HEK293T (cell line): ENCODE data around the gene CDC37L1.
"Not testable (repeated sequence)": the region's sequence is repeated elsewhere in the genome, so short reads cannot be mapped to it uniquely, and the experiment has no call there.

Source experiments
- CTCF ChIA-PET: fragments of 350-600 bp; formaldehyde crosslinking; extraction: SDS; loops from one replicate; lab custom pipeline; 2021; ENCODE audit warnings: antibody characterized with exemption, inconsistent platforms; lab: Yijun Ruan, JAX
- POLR2A ChIA-PET: fragments of 350-600 bp; formaldehyde crosslinking; extraction: SDS; loops from one replicate; lab custom pipeline; 2020; ENCODE audit warnings: antibody characterized with exemption, inconsistent platforms; lab: Yijun Ruan, JAX
- DNase-seq: peaks from one replicate; pipeline ENCODE4 v3.0.0; 2012; ENCODE audit warnings: mixed read lengths; ENCODE audit errors: extremely low spot score
- ARNT ChIP-seq: fragments of 450-650 bp; IDR thresholded peaks from 2 replicates; pipeline ENCODE4 v1.6.1; 2017; ENCODE audit warnings: mild to moderate bottlenecking
- BHLHE40 ChIP-seq: fragments of 450-650 bp; IDR thresholded peaks from 2 replicates; pipeline ENCODE4 v1.6.1; 2016; ENCODE audit warnings: mild to moderate bottlenecking, moderate library complexity, borderline replicate concordance
- CTBP1 ChIP-seq: fragments of 450-650 bp; IDR thresholded peaks from 2 replicates; pipeline ENCODE4 v1.6.1; 2016; ENCODE audit warnings: borderline replicate concordance
- ELF4 ChIP-seq: fragments of 450-650 bp; IDR thresholded peaks from 2 replicates; pipeline ENCODE4 v1.6.1; 2017; ENCODE audit warnings: antibody characterized with exemption
- FOXA1 ChIP-seq: fragments of 450-650 bp; IDR thresholded peaks from 2 replicates; pipeline ENCODE4 v1.6.1; 2016; ENCODE audit warnings: mild to moderate bottlenecking
- FOXK2 ChIP-seq: fragments of 450-650 bp; IDR thresholded peaks from 2 replicates; pipeline ENCODE4 v1.6.1; 2016; ENCODE audit warnings: mild to moderate bottlenecking
- FOXM1 ChIP-seq: fragments of 450-650 bp; IDR thresholded peaks from 2 replicates; pipeline ENCODE4 v1.6.1; 2017; ENCODE audit warnings: mild to moderate bottlenecking, borderline replicate concordance
- HDGF ChIP-seq: fragments of 450-650 bp; IDR thresholded peaks from 2 replicates; pipeline ENCODE4 v1.6.1; 2017; ENCODE audit warnings: antibody characterized with exemption, borderline replicate concordance
- L3MBTL2 ChIP-seq: fragments of 450-650 bp; conservative IDR thresholded peaks from 2 replicates; pipeline ENCODE4 v1.6.1; 2016; ENCODE audit warnings: mild to moderate bottlenecking
- LEF1 ChIP-seq: fragments of 450-650 bp; IDR thresholded peaks from 2 replicates; pipeline ENCODE4 v1.6.1; 2017; ENCODE audit warnings: mild to moderate bottlenecking, borderline replicate concordance
- NFRKB ChIP-seq: fragments of 450-650 bp; IDR thresholded peaks from 2 replicates; pipeline ENCODE4 v1.6.1; 2016; ENCODE audit warnings: mild to moderate bottlenecking, moderate library complexity
- SP1 ChIP-seq: fragments of 450-650 bp; IDR thresholded peaks from 2 replicates; pipeline ENCODE4 v1.6.1; 2017
- SUZ12 ChIP-seq: fragments of 450-650 bp; IDR thresholded peaks from 2 replicates; pipeline ENCODE4 v1.6.1; 2016; ENCODE audit warnings: mild to moderate bottlenecking
- TARDBP ChIP-seq: fragments of 450-650 bp; IDR thresholded peaks from 2 replicates; pipeline ENCODE4 v1.6.1; 2016
- ZNF384 ChIP-seq: fragments of 450-650 bp; IDR thresholded peaks from 2 replicates; pipeline ENCODE4 v1.6.1; 2016
- TF ChIP-seq, protein P1 (sequence below): fragments of 450-650 bp; IDR thresholded peaks from 2 replicates; pipeline ENCODE4 v1.6.1; 2016

The CDC37L1 gene

DNA sequence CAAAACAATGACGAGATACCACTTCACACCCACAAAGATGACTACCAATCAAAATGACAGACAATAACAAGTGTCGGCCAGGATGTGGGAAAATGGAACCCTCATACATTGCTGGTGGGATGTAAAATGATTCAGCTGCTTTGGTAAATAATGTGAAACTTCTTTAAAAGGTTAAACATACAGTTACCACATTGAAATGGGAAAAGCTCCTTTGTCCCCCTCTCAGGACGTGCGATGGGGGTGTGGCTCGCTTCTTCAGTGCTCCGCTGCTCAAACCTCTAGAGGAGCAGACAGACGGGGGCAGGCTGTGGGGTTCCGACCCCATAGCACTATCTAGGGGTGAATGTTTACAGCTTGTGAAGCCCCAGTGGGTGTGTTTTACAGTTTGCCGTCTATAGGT lies 25.3 kb upstream of the CDC37L1 start:
- CTCF ChIA-PET = no interaction called here
- TF ChIP-seq ELF4 (no peak), ZNF384 (no peak), LEF1 (no peak), HDGF (no peak), FOXM1 (no peak), CTBP1 (no peak), FOXK2 (no peak), SUZ12 (no peak), FOXA1 (no peak), L3MBTL2 (no peak), TARDBP (no peak), NFRKB (no peak), ARNT (no peak)
- DNase-seq = no peak
- POLR2A ChIA-PET = no interaction called here

DNA sequence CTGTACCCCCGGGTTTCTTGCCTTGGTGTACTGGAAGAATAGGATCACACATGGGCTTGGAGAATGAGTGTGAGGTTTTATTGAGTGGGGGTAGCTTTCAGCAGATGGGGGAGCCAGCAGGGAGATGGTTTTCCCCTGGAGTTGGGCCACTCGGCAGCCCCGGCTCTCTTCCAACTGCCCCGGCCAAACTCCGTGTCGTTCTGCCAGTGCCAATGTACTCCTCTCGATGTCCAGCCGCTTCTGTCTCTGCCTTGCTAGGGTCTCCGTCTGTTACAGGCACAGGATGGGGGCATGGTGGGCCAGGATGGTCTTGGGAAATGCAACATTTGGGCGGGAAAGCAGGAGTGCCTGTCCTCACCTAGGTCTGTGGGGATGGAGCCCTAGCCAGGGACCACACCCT lies 24.8 kb upstream of the CDC37L1 start:
- POLR2A ChIA-PET = no interaction called here
- CTCF ChIA-PET = no interaction called here
- no peak for DNase-seq
- no peak for TF ChIP-seq ARNT
- TF ChIP-seq LEF1 = no peak
- TF ChIP-seq SUZ12 = no peak
- TF ChIP-seq NFRKB = no peak
- TF ChIP-seq SP1 = no peak
- TF ChIP-seq FOXM1 = no peak
- TF ChIP-seq FOXK2 = no peak
- no peak for TF ChIP-seq CTBP1
- TF ChIP-seq BHLHE40 = no peak
- no peak for TF ChIP-seq TARDBP
- TF ChIP-seq L3MBTL2 = no peak

DNA sequence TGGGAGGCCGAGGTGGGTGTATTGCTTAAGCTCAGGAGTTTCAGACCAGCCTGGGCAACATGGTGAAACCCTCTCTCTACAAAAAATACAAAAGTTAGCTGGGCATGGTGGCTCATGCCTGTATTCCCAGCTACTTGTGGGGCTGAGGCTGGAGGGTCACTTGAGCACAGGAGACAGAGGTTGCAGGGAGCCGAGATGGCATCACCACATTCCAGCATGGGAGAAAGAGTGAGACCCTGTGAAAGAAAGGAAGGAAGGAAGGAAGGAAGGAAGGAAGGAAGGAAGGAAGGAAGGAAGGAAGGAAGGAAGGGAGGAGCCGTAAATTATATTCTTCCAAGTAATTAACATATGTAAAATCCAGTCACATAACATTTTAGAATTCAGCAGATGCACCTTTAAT lies 23.2 kb upstream of the CDC37L1 start:
- POLR2A ChIA-PET, CTCF ChIA-PET, DNase-seq: not testable (repeated sequence)

DNA sequence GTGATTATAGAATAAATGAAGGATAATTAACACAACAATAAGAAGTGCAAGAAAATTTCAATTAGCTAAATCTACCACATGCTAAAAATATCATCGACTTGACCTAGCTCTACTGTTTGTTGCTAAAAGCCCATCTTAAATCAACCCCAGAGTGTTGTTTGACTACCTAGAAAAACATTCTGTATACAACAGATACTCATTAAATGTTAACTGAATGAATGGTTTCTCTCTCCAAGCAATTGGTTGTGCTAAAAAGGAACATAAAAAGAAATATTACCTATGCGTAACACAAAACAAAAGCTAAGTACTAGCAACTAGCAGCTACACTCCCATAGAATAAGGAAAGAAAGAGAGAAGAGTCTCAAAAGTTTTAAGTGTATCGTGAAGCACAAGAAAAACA lies 22.7 kb upstream of the CDC37L1 start:
- ChIA-PET CTCF (no interaction called here), POLR2A (no interaction called here)
- no peak for DNase-seq
- TF ChIP-seq BHLHE40 (no peak), NFRKB (no peak), FOXM1 (no peak), FOXA1 (no peak), TARDBP (no peak), LEF1 (no peak)
- TF ChIP-seq, protein P1, sequence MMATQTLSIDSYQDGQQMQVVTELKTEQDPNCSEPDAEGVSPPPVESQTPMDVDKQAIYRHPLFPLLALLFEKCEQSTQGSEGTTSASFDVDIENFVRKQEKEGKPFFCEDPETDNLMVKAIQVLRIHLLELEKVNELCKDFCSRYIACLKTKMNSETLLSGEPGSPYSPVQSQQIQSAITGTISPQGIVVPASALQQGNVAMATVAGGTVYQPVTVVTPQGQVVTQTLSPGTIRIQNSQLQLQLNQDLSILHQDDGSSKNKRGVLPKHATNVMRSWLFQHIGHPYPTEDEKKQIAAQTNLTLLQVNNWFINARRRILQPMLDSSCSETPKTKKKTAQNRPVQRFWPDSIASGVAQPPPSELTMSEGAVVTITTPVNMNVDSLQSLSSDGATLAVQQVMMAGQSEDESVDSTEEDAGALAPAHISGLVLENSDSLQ = no peak

DNA sequence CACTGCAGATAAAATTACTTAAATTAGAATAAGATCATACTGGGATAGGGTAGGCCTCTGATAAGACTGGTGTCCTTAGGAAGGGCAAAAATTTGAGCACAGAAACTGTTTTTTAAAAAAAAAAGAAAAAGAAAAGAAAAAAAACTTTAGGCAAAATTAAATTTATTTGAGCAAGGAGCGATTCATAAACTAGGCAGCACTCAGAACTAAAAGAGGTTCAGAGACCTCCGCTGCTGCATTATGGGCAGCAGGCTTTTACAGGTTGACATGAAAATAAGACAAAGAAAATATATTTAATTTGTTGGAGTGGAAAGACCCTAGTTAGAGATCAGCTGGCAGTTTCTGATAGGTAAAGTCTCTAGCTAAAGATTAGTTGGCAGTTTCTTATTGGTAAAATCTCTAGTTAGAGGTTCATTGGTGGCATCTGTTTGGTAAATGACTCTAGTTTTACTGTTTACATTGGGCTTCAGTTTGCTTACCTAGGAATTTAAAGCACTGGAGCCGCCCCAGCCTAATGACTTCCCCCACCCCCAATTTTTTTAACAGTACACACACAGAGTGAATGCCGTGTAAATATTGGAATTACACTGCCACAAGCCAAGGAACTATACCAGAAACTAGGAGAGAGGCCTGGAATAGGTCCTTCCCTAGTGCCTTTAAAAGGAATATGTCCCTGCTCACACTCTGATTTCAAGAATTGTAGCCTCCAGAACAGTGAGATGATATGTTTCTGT lies 21.8 kb upstream of the CDC37L1 start:
- ChIA-PET POLR2A (no interaction called here), CTCF (no interaction called here)
- no peak for DNase-seq
- TF ChIP-seq CTBP1 (no peak), FOXK2 (no peak), L3MBTL2 (no peak), SP1 (no peak)

DNA sequence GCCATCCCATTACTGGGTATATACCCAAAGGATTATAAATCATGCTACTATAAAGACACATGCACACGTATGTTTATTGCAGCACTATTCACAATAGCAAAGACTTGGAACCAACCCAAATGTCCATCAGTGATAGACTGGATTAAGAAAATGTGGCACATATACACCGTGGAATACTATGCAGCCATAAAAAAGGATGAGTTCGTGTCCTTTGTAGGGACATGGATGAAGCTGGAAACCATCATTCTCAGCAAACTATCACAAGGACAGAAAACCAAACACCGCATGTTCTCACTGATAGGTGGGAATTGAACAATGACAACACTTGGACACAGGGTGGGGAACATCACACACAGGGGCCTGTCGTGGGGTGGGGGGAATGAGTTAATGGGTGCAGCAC lies 18.7 kb upstream of the CDC37L1 start:
- POLR2A ChIA-PET, CTCF ChIA-PET, DNase-seq: not testable (repeated sequence)

DNA sequence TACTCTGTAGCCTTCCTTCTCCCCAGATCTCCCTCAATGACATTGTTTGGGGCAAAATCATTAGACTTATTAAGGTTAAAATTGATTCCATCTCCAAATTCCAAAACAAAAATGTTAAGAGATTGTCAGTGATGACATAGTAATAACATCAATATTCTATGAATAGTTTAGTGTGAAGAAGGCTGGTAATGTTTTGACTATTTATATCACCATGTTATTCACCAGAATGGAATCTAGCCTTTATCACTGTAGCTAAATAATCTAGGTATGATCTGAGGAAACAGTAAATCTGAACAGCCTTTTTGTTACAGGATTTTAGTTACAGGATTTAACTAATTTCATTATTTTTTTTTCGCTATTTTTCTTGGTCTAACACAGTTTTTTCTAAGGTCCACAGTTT lies 18.2 kb upstream of the CDC37L1 start:
- TF ChIP-seq ELF4 (no peak), LEF1 (no peak), FOXA1 (no peak), CTBP1 (no peak), ARNT (no peak), FOXM1 (no peak), HDGF (no peak), L3MBTL2 (no peak), TARDBP (no peak), NFRKB (no peak), SUZ12 (no peak), FOXK2 (no peak), SP1 (no peak), ZNF384 (no peak), BHLHE40 (no peak)
- TF ChIP-seq, protein P1 = no peak
- ChIA-PET CTCF (no interaction called here), POLR2A (no interaction called here)
- DNase-seq = no peak

DNA sequence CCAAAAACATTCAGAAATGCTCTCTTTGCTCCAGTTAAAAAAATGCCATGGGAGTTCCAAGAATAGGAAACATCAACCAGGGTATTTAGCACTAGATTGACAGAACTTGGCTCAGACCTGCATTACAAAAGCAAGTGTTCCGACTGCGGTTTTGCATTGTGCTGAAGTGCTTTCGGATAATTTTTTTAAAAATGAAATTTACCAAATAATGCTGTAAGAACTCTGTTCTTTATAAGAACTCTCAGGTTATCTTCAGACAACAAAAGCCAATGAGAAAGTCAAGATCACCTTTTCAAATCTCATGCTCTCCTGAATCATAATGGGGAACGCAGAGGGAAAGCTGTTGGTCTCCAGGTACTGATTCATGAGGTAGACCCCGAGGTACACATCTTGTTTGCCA lies 17.8 kb upstream of the CDC37L1 start:
- no peak for TF ChIP-seq SUZ12
- CTCF ChIA-PET = no interaction called here
- no peak for DNase-seq
- POLR2A ChIA-PET = interaction anchor here (2.5 kb wide), 1 partner anchor 79 kb away, joined by 10 read pairs; the partner anchor contains the start of gene AK3
